Fibroblast of gingiva (primary cell): ENCODE data around the gene ACSM2B.
"Not testable (repeated sequence)": the region's sequence is repeated elsewhere in the genome, so short reads cannot be mapped to it uniquely, and the experiment has no call there.

Source experiments
- DNase-seq: peaks from one replicate; pipeline ENCODE4 v3.0.0-alpha.2; 2011; ENCODE audit warnings: low read depth

ACSM2B gene

DNA sequence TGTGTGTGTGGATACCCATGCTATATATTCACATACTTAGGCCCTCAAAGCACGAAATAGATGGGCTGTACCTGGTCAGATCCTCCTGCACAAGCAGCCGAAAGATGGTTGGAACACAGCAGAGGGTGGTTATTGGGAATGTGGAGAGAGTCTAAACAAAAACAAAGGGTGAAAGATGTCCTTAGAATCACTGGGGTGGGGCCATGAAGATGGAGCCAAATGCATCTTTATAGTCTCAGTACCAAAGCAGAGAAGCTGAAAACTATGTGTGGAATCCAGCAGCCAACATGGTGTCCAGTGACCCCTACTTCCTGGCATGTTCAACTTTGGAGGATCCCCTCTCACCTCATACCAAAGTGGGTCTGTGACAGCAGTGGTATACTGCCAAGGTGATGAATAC, 19.5 kb upstream of the ACSM2B start:
- DNase-seq = not testable (repeated sequence)

DNA sequence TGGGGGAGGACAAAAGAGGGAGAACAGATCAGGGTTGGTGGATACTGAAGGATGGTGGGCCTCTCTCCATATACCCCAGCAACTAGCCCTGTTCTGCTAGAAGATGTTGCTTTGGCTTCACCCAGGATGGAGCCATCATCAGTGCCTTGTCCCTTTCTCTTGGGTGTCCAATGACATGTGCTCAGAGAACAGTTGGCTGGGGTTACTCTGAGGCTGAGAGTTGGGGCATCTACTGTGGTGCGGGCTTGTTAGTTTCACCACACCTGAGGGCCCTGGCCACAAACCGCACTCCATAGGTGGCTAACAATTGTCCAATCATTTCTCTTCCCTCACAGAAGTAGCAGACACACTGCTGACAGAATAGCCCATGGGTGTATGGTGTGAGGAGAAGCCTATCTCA, 18.9 kb upstream of the ACSM2B start:
- DNase-seq = not testable (repeated sequence)

DNA sequence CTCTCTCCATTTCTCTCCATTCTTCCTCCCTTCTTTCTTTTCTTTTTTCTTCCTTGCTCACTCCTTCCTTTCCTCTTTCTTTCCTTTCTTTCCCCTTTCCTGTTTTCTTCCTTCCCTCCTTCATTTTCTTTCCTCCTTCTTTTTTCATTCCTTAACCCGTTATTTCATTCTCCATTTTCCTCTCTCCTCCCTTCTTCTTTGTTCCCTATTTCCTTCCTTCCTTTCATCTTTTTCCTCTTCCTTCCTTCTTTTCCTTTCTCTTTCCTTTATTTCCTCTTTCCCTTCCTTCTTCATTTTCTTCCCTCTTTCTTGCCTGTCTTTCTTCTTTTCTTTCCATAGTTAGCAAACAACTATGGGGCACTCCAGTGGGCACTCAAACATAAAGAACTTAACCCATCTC, 16.6 kb upstream of the ACSM2B start:
- DNase-seq = not testable (repeated sequence)

DNA sequence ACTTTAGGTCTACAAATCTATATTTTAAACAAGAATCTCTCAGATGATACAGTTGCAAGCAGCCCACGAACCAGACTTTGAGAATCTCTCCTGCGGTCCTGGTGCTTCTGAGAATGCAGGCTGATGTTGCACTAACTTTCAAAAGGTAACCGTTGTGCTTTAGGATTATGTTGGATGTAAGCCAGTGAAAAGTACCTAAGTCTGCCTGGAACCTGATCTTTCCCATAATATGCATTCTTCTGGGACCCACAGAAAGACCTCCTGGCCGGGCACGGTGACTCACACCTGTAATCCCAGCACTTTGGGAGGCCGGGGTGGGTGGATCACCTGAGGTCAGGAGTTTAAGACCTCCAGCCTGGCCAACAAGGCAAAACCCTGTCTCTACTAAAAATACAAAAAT, 13.3 kb upstream of the ACSM2B start:
- DNase-seq = not testable (repeated sequence)

DNA sequence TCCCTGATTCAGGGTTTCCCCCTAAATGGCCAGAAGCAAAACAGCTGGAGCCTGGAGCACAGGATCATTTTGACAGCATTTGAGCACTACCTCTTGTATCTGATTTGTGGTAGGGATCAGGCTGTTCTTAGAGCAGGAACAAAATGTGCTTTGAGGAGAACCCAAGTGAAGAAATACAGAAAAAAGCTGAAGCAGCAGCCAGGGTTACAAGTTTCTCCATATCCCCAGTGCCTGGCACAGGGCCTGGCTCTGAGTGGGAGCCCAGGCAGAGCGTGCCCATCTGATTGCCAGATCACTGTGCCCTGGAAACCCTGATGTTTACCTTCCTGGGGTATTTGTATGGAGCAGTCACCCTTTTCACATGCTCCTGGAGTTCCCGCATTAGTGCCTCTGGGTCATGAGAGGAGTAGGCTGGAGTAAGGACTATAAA, 11.5 kb upstream of the ACSM2B start:
- not testable (repeated sequence) for DNase-seq

DNA sequence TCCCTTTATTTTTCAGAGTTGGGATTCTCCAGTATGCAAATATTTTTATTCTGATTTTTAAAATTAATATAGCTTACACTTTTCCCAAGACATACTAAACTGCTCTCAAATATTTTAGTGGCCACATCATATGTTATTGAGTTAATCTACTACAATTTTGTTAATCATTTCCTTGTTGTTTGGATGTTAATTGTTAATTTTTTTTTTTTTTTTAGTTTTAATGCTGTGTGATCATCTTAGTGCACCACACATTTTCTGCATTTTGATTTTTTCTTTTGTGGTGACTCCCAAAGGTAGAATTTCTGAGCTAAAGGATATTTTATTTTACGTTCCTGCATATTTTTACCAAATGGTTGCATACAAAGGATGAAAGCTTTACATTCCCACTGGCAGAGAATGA, 10.5 kb upstream of the ACSM2B start:
- DNase-seq = not testable (repeated sequence)

DNA sequence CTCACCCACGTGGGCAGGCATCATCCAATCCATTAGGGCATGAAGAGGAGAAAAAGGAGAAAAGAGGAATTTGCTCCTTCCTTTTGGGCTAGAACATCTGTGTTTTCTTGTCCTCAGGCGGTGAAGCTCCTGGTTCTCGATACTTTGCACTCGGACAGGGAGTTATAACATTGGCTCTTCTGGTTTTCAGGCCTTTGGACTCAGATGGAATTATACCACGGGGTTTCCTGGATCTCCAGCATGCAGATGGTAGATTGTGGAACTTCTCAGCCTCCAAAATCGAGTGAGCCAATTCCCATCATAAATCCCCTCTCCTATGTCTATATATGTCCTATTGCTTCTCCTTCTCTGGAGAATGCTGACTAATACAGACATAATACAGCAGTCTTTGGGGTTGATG, 9.9 kb upstream of the ACSM2B start:
- not testable (repeated sequence) for DNase-seq

DNA sequence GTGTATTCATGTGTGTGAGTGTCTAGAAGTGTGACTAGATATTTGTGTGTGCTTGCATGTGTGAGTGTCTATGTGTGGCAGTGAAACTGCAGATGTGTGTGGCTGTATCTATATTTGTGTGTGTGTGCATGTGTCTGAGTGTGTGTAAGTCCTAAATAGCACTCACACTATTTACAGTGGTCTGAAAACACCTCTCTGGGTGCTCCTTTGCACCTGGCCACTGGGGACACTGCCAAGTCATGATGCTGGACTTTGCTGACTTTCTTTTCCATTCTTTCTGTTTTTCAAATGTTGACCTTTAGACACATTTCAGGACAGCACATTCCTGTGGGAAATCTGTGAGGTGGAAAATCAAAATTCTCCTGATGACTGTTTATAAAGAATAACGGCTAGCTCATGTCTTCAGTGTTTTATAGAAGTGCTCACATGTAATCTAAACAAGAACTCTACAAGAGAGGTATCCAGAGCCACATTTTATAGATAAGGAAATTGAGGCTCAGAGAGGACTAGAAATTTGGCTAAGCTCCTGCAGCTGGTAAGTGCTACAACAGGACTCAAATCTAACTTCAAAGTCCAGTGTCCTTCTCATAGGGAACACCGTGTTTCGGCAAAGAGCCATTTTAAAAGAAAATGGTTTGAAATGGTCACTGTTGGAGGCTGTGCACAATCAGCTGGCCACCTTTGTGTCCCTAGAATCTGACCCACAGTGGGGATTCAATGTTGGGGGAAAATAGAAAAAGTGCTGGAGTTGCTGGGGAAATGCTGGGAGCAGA, 4.5 kb upstream of the ACSM2B start:
- DNase-seq = not testable (repeated sequence)

DNA sequence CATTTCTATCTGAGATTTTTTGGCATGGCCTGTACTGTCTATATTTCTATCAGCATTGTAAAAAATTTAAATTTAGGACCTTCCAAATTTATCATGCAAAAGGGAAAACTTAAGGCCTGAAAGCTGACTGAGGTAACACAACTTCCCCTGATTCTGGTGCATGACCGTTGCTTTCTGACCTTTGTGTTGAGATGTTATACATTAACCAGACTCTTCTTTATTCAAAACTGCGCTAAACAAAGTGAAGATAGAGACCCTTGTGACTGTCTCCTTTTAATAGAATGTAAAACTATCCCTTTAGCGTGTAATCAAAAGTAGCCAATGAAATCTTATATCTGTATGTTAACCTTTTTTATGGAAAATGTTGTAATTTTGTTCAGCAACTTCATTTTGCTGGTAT, 1.9 kb upstream of the ACSM2B start:
- not testable (repeated sequence) for DNase-seq

DNA sequence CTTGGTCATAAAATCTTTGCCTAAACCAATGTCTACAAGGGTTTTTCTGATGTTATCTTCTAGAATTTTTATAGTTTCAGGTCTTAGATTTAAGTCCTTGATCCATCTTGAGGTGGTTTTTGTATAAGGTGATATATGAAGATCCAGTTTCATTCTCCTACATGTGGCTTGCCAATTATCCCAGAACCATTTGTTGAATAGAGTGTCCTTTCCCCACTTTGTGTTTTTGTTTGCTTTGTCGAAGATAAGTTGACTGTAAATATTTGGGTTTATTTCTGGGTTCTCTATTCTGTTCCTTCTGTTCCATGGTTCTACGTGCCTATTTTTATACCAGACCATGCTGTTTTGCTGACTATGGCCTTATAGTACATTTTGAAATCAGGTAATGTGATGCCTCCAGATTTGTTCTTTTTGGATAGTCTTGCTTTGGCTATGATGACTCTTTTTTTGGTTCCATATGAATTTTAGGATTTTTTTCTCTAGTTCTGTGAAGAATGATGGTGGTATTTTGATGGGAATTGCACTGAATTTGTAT, 7.0 kb downstream of the ACSM2B start:
- DNase-seq = not testable (repeated sequence)

DNA sequence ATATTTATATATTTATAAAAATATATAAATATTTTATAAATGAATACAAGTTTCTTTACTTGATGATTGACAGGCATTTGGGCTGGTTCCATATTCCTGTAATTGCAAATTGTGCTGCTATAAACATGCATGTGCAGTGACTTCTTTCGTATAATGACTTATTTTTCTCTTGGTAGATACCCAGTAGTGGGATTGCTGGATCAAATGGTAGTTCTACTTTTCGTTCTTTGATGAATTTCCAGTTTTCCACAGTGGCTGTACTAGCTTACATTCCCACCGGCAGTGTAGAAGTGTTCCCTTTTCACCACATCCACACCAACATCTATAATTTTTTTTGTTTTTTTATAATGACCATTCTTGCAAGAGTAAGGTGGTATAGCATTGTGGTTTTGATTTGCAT, 7.8 kb downstream of the ACSM2B start:
- DNase-seq = no peak

DNA sequence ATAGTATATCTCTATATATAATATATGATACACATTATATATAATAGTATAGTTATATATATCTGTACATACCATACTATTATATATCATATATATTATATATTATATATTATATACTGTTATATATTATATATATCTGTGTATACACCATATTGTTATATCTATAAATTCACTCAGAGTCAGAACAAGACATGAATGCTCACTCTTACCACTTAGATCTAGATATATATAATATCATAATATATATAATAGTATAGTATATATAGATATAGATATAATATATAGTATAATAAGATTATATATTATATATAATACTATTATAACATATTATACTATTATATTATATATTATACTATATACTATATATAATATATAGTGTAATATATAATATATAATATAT, 9.3 kb downstream of the ACSM2B start:
- no peak for DNase-seq

DNA sequence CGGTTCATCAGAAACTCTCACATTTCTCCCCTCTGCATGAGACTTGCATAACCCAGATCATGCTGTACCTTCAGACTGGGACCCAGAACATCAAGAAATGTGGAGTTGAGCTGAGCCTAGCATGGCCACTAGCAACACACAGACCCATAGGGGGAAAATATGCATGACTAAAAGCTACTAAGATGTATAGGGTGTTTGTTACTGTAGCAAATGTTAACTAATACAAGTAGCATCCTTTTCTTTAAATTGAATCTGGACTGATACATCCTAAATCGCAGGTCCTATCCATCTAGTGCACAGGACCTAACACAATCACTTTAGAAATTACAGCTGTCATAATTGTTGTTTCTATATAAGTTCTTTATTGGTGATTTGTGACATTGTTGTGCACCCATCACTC, 10.8 kb downstream of the ACSM2B start:
- DNase-seq = not testable (repeated sequence)

DNA sequence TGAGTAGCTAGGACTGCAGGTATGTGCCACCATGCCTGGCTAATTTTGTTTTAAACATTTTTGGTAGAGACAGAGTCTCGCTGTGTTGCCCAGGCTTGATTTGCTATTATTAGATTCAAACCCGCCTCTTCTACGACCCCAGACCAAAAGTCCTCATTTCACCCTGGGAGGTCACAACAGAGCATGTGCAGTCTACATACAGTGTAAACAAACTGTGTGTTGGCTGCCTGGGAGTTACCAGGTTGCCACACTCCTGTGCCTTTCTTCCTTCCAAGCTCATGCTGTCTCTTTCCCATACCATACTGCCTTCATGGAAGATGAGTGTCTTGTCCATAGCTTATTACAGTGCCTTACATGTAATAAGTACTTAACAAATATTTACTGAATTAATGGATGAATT, 11.9 kb downstream of the ACSM2B start:
- DNase-seq = not testable (repeated sequence)

DNA sequence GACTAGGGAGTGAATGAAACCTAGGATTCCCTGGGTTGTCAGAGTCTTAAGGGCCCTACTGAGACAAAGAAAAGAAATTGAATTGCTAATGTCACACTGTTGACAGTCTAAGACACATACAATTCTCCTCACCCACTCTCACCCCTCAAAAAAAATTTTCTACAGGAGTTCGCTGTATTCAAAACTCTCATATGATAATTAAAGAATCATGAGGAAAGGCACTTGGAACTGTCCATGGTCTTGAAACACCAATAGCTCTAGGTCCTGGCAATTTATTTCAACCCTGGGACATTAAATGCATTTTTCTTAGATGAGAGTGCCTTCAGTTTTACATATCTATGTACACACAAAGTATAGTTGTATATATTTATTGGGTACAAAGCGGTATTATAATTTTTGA, 20.5 kb downstream of the ACSM2B start:
- not testable (repeated sequence) for DNase-seq

DNA sequence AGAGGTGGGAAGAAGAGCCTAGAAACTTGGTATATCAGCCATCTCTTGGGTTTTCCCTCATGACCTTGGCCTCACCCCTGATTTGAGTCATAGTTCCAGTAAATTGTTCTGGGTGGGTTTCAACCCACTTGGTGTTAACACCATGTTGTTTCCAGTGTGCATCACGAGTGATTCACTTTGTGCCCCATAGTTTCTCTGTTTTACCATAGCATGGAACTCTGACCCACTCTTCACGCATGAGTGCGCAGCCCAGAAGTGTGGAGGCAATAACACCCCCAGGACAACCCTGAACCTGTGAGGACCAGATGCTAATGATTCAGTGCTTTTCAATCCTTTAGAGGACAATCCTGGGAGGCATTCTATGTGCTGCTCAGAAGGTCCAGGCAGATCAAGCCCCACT, 21.5 kb downstream of the ACSM2B start:
- DNase-seq = not testable (repeated sequence)

DNA sequence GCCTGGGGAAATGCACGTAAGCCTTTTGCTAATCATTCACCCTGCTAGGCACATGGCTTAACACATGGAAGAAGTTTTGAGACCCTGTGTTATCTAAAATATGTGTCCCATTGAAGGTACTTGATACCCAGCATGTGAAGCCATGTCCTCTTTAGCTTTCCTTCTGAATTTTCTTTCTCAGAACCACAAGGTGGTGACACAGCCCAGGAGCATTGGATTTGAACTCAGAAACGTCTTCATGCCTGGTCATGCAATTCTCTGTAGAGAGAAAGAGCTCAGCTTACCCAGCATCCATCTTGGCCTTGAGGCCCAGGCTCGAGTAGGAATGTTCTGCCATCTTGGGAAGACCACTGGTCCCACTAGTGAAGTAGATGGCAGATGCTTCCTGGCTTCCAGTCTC, 22.7 kb downstream of the ACSM2B start:
- DNase-seq = not testable (repeated sequence)

DNA sequence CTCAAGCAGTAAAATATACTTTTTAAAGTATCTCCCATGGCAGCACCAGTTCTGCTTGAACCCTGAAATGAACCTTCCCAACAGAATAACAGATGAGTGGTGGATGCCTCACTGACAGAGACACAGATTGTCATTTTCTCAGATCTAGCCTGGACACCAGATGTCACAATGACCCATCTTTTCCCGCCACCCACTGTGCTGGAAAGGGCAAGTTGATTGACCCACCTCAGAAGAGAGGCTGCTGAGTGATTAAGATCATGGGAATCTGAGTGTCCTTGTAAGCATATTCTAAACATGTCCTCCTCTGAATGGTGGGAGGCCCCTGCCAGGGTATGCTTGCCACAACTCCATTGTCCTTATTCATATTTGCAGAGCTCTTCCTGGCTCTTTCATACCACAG, 29.2 kb downstream of the ACSM2B start:
- not testable (repeated sequence) for DNase-seq

DNA sequence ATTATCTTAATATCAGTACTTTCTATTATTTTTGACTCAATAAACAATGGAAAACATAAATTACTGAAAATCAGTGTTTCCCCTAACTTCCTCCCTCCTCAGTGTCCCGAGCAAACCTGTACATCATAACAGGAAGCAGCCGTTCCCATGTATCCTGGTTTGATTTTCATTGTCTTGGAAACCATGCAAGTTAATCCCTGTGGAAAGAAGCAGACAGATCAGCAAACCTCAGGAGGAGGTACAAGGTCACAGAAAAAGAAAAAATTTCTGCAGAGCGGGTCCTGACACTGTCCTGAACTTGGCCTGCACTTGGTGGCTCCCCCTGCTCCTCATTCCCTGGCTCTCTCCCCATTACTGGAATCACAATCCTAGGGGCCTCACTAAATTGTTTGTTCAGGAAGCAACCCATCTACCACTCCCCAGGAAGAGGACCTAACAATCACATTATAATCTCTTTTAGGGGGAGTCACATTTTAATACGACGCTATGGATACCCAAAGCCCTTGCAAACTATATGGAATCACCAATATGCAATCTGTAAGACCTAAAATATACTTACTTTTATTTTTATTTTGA, 29.8 kb downstream of the ACSM2B start:
- DNase-seq = not testable (repeated sequence)

DNA sequence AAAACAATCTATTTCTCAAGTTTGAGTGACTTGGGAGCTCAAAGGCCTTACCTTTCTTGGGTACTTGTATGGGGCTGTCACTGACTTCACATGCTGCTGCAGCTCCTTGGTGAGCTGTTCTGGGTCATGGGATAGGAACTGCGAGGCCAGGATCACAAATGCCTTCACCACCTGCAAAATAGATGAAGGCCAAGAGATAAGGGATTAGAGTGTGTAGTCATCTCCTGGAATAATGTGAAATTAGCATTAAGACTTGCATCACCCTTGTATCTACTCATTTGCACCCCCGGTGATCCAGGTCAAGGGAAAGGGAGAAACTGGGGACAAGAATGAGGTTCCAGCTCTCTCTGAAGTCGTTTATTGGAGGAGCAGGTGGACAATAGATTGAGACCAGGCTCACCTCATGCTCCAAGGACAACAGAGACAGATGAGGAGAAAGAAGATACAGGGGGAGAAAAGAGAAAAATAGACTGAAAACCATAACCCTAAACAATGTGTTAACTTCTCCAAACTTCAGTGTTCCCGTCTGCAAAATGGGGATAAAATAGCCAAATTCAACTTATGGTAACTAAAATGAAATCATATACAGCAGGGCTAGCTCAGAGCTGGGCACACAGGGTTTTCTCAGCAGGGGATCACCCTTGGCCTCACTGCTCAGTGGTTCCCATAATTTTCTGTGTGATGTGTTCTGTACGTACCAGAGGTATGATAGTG, 35.4 kb downstream of the ACSM2B start:
- not testable (repeated sequence) for DNase-seq

DNA sequence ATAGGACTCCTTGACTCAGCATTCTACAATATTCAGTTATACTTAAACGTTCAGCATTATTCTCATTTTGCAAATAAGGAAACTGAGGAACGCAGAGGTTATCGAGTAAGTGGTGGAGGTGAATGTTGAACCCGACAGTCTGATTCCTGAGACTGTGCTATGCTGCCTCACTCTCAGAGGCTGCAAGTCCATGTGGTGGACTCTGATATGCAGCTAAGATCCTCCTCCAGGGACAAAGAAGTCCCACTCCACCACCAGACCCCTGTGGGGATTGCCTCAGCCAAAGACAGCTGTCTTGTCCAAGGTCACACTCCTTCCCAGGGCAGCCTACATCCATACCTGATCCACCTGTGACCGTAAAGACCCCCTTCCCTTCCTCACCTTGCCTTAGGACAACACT, 37.5 kb downstream of the ACSM2B start:
- no peak for DNase-seq

DNA sequence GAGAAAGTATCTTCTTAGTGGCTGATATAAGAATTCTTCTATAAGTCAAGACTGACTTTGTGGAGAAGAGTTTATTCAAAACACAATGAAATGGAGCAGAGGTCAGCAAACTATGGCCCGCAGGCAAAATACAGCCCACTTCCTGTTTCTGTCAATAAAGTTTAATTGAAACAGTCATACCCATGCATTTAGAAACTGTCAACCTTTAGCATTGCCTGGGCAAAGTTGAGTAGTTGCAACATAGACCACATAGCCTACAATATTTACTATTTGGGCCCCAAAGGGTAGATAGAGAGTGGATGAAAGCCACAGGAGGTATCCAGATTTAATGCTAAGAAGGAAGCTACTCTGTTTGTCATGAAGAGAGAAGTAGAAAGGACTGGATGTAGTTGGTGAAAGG, 38.0 kb downstream of the ACSM2B start:
- no peak for DNase-seq

DNA sequence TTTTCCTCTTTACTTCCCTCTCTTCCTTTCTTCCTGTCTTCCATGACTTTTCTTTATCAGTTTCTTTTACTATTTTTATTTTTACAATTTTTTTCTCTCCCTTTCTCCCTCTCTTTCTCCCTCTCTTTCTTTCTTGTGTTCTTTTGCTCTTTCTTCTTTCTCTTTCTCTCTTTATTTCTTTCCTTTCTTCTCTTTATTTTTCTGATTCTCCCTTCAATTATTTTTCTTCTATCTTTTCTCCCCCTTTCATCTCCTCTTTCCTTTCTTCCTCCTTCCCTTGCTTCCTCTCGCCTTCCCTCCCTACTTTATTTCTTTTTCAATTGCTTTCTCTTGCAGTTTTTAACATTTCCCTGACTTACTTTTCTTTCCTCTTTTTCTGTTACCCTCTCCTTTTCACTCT, 39.5 kb downstream of the ACSM2B start:
- DNase-seq = not testable (repeated sequence)
